BLaER1 treated with 17β-estradiol and CSF1 and Interleukin-3, amounts not matched to agents 10 nM and 100 nM (cell line): ENCODE results near the gene ATP5IF1.

Experiments
- H3K27ac ChIP-seq, 11 experiments: shearing (Covaris generic); formaldehyde crosslinking; 2 replicates each; pipeline ENCODE4 v1.8.1; 2022
- H3K27me3 ChIP-seq, 11 experiments: shearing (Covaris generic); formaldehyde crosslinking; 2 replicates each; pipeline ENCODE4 v1.8.1; 2022
- H3K36me3 ChIP-seq, 11 experiments: shearing (Covaris generic); formaldehyde crosslinking; 2 replicates each; pipeline ENCODE4 v1.8.1; 2022
- H3K4me1 ChIP-seq, 10 experiments: shearing (Covaris generic); formaldehyde crosslinking; 2 replicates each; pipeline ENCODE4 v1.8.1; 2022
- H3K4me2 ChIP-seq, 11 experiments: shearing (Covaris generic); formaldehyde crosslinking; 2 replicates each; pipeline ENCODE4 v1.8.1; 2022
- H3K4me3 ChIP-seq, 10 experiments: shearing (Covaris generic); formaldehyde crosslinking; 2 replicates each; pipeline ENCODE4 v1.8.1; 2022
- H3K9ac ChIP-seq, 11 experiments: shearing (Covaris generic); formaldehyde crosslinking; 2 replicates each; pipeline ENCODE4 v1.8.1; 2022
- H3K9me3 ChIP-seq, 11 experiments: shearing (Covaris generic); formaldehyde crosslinking; replicated peaks in 1 of 11; 2 replicates each; pipeline ENCODE4 v1.8.1; 2022
- H4K20me1 ChIP-seq, 11 experiments: shearing (Covaris generic); formaldehyde crosslinking; 2 replicates each; pipeline ENCODE4 v1.8.1; 2022
- Cebpa-rat ChIP-seq, 11 experiments: shearing (Covaris generic); IDR thresholded peaks; 2 replicates each; pipeline ENCODE4 v1.8.1; 2022

The ATP5IF1 gene

GRCh38 chr1:28267633-28268032, 31.7 kb downstream of the ATP5IF1 start:
- H4K20me1 ChIP-seq = peaks cover 79 to 100% (median 96%) of the 10 kb centered on the region in 11 experiments
- H3K9me3 ChIP-seq = no peaks in the 10 kb centered on the region
- no peak overlapping the region for H3K9ac ChIP-seq
- H3K36me3 ChIP-seq = peaks cover 27 to 46% (median 38%) of the 10 kb centered on the region in 11 experiments
- peak overlapping the region; percentile 19 to 65 (median 46); a peak in 18 of 22 replicates for H3K4me2 ChIP-seq
- H3K4me1 ChIP-seq = peaks cover 27 to 61% (median 41%) of the 10 kb centered on the region in 10 experiments
- H3K27me3 ChIP-seq = no peaks in the 10 kb centered on the region
- no peak for TF ChIP-seq Cebpa-rat (IDR thresholded peaks at IDR 0.05)
- H3K27ac ChIP-seq = no peak overlapping the region
- H3K4me3 ChIP-seq = no peak overlapping the region

- TF ChIP-seq Cebpa-rat (IDR thresholded peaks at IDR 0.05) = no peak
- Histone ChIP-seq H3K27me3 (no peaks in the 10 kb centered on the region), H4K20me1 (peaks cover 74 to 100% (median 85%) of the 10 kb centered on the region in 11 experiments), H3K27ac (no peak overlapping the region), H3K9ac (no peak overlapping the region), H3K4me3 (no peak overlapping the region), H3K4me2 (no peak overlapping the region), H3K36me3 (peaks cover 46 to 62% (median 57%) of the 10 kb centered on the region in 11 experiments), H3K9me3 (no peaks in the 10 kb centered on the region), H3K4me1 (peaks cover 27 to 51% (median 33%) of the 10 kb centered on the region in 10 experiments)
These were observed 33.6 kb downstream of the ATP5IF1 start for GRCh38 chr1:28269529-28269928.

- Histone ChIP-seq H3K27me3 (no peaks in the 10 kb centered on the region), H3K4me2 (no peak overlapping the region), H3K9ac (0 out of 22 replicates have a peak overlapping the region, but pooled peaks of 1 of the 11 experiments have one; percentile 28), H3K27ac (no peak overlapping the region), H3K4me3 (no peak overlapping the region), H3K36me3 (peaks cover 71 to 89% (median 85%) of the 10 kb centered on the region in 11 experiments), H3K9me3 (no peaks in the 10 kb centered on the region), H4K20me1 (peaks cover 46 to 86% (median 57%) of the 10 kb centered on the region in 11 experiments; a peak in 21 of 22 replicates), H3K4me1 (peaks cover 13 to 27% (median 17%) of the 10 kb centered on the region in 10 experiments)
- no peak for TF ChIP-seq Cebpa-rat (IDR thresholded peaks at IDR 0.05)
These were observed 36.4 kb downstream of the ATP5IF1 start for GRCh38 chr1:28272215-28272852.

- Histone ChIP-seq H4K20me1 (peaks cover 36 to 76% (median 47%) of the 10 kb centered on the region in 11 experiments; a peak in 21 of 22 replicates), H3K9me3 (no peaks in the 10 kb centered on the region), H3K27ac (no peak overlapping the region), H3K4me1 (peaks cover 3 to 17% (median 7%) of the 10 kb centered on the region in 10 experiments; a peak in 18 of 20 replicates), H3K9ac (no peak overlapping the region; a peak in 1 of 22 replicates), H3K27me3 (no peaks in the 10 kb centered on the region), H3K4me2 (peak overlapping the region in 2 of 11 experiments; percentile 4 to 24; a peak in 4 of 22 replicates), H3K36me3 (peaks cover 81 to 99% (median 94%) of the 10 kb centered on the region in 11 experiments), H3K4me3 (no peak overlapping the region)
- TF ChIP-seq Cebpa-rat (IDR thresholded peaks at IDR 0.05) = no peak
These were observed 37.4 kb downstream of the ATP5IF1 start for GRCh38 chr1:28273216-28273860.

GRCh38 chr1:28278763-28279162, 42.8 kb downstream of the ATP5IF1 start:
- no peak overlapping the region for H3K4me3 ChIP-seq
- no peaks in the 10 kb centered on the region for H3K9me3 ChIP-seq
- H3K27ac ChIP-seq = no peak overlapping the region
- peaks cover 88 to 100% (median 94%) of the 10 kb centered on the region in 11 experiments for H3K36me3 ChIP-seq
- no peak overlapping the region for H3K9ac ChIP-seq
- no peak for TF ChIP-seq Cebpa-rat (IDR thresholded peaks at IDR 0.05)
- peaks cover 10 to 43% (median 25%) of the 10 kb centered on the region in 10 experiments for H3K4me1 ChIP-seq
- H3K4me2 ChIP-seq = no peak overlapping the region
- H4K20me1 ChIP-seq = peaks cover 0 to 31% (median 6%) of the 10 kb centered on the region in 11 experiments; a peak in 7 of 22 replicates
- no peaks in the 10 kb centered on the region for H3K27me3 ChIP-seq

- Histone ChIP-seq H3K9me3 (no peaks in the 10 kb centered on the region), H3K9ac (0 out of 22 replicates have a peak overlapping the region, but pooled peaks of 1 of the 11 experiments have one; percentile 35), H3K4me3 (no peak overlapping the region), H3K27me3 (no peaks in the 10 kb centered on the region), H3K4me2 (peak overlapping the region in 2 of 11 experiments; percentile 74 to 76; a peak in 2 of 22 replicates), H3K4me1 (peaks cover 10 to 43% (median 25%) of the 10 kb centered on the region in 10 experiments), H3K36me3 (peaks cover 78 to 90% (median 84%) of the 10 kb centered on the region in 11 experiments), H4K20me1 (peaks cover 0 to 21% (median 5%) of the 10 kb centered on the region in 11 experiments; a peak in 5 of 22 replicates), H3K27ac (no peak overlapping the region)
- TF ChIP-seq Cebpa-rat (IDR thresholded peaks at IDR 0.05) = no peak
These were observed 43.8 kb downstream of the ATP5IF1 start for GRCh38 chr1:28279721-28280120.

- no peak overlapping the region for H3K4me3 ChIP-seq
- H4K20me1 ChIP-seq = peaks cover 0 to 18% (median 5%) of the 10 kb centered on the region in 11 experiments; a peak in 4 of 22 replicates
- peaks cover 10 to 43% (median 25%) of the 10 kb centered on the region in 10 experiments for H3K4me1 ChIP-seq
- peak overlapping the region in 5 of 11 experiments; percentile 23 to 76 (median 44); a peak in 7 of 22 replicates for H3K4me2 ChIP-seq
- no peaks in the 10 kb centered on the region for H3K27me3 ChIP-seq
- no peak for TF ChIP-seq Cebpa-rat (IDR thresholded peaks at IDR 0.05)
- peak overlapping the region in 2 of 11 experiments; percentile 4 to 44; a peak in 2 of 22 replicates for H3K27ac ChIP-seq
- H3K9me3 ChIP-seq = no peaks in the 10 kb centered on the region
- H3K36me3 ChIP-seq = peaks cover 70 to 82% (median 76%) of the 10 kb centered on the region in 11 experiments
- peak overlapping the region in 3 of 11 experiments; percentile 21 to 51 (median 35); a peak in 4 of 22 replicates for H3K9ac ChIP-seq
These were observed 44.6 kb downstream of the ATP5IF1 start for GRCh38 chr1:28280501-28280900.

GRCh38 chr1:28280977-28281381, 45.1 kb downstream of the ATP5IF1 start:
- H3K27me3 ChIP-seq = no peaks in the 10 kb centered on the region
- H3K9me3 ChIP-seq = no peaks in the 10 kb centered on the region

More at GRCh38 chr1:28280977-28281381, 45.1 kb downstream of the ATP5IF1 start:
- peak overlapping the region in 2 of 11 experiments; percentile 4 to 44; a peak in 2 of 22 replicates for H3K27ac ChIP-seq
- H3K4me2 ChIP-seq = peak overlapping the region in 5 of 11 experiments; percentile 23 to 76 (median 44); a peak in 7 of 22 replicates
- TF ChIP-seq Cebpa-rat (IDR thresholded peaks at IDR 0.05) = no peak
- peaks cover 66 to 78% (median 71%) of the 10 kb centered on the region in 11 experiments for H3K36me3 ChIP-seq
- peak overlapping the region in 3 of 11 experiments; percentile 21 to 51 (median 35); a peak in 3 of 22 replicates for H3K9ac ChIP-seq
- no peak overlapping the region for H3K4me3 ChIP-seq
- peaks cover 10 to 43% (median 25%) of the 10 kb centered on the region in 10 experiments for H3K4me1 ChIP-seq
- H4K20me1 ChIP-seq = peaks cover 0 to 14% (median 5%) of the 10 kb centered on the region in 11 experiments; a peak in 4 of 22 replicates
